Left colon (tissue), 2 donors: ENCODE data around the gene PEX11G. TPM values are rescaled to one million over a fixed set of nuclear protein-coding genes. Genes with fewer than 3 reads are reported as not detected.

Experiments
- ATAC-seq: fragments of 200-7000 bp; cut with Tn5 transposase; one replicate; pipeline ENCODE4 v1.9.1; 2020; ENCODE audit warnings: mild to moderate bottlenecking, moderate library complexity
- DNase-seq, 2 donors: peaks; one replicate each; pipeline ENCODE4 v3.0.0-alpha.2; 2020
- intact Hi-C, 2 donors: fragments of 100-400 bp; cut with DNase I in 1 of 2; cut with micrococcal nuclease in 1 of 2; formaldehyde crosslinking; loops; one replicate each; pipeline versions ENCODE4 v1.11.2 to v1.14.0; 2022; cut with DNase I, micrococcal nuclease
- total RNA-seq, 2 donors: library from RNA; stranded (reverse); fragmentation: NEBNext Ultra II Directional; extraction: Animal tissue kit (Norgen Biotek cat#: 25700); gene quantifications; one replicate each; pipeline ENCODE4 v1.2.1, GENCODE V29; 2021
- donor health status: DM: no; HTN: no; CAD: no.
- donor health status: DM: yes; HTN: yes; CAD: no.

The PEX11G gene
- total RNA-seq, 2 donors from 2014 or later: 9.0 to 10.8 TPM

DNA sequence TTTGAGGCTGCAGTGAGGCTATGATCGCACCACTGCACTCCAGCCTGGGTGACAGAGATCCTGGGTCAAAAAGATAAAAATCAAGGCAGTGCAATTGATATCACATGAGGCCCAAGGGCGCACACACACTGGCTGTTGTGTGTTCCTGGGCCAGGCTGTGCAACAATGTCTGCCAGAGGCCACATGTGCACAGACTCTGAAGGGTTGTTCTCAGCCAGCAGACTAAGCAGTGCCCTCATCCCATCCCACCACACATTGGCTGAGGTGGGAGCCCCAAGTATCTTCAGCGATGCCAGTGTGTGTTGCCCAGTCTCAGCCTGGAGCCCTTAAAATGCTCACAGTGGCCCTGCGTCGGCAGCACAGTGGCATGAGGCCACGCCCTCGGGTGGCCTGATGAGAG, 12.6 kb downstream of the PEX11G start:
- intact Hi-C loops: no loop called here
- DNase-seq (no peak), ATAC-seq (peak; percentile 34)

DNA sequence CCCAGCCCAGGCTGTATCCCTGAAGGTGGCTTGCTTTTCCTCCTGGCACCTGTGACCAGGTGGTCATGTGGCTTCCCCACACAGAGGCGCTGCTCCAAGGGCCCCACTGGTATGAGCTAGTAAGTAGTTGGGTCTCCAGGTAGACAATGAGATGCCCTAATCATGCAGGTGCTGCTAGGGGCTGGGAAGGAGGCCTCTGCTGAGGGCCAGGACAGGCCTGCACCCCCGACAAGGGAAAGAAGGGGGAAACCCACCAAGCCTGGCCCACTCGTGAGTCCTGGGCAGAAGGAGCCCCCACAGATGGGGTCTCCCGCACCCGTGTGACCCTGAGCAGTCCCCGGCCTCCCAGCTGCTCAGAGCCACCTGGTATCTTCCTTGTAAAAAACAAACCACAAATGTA, 13.2 kb downstream of the PEX11G start:
- intact Hi-C loops: no loop called here
- DNase-seq (no peak), ATAC-seq (peak; percentile 3)

DNA sequence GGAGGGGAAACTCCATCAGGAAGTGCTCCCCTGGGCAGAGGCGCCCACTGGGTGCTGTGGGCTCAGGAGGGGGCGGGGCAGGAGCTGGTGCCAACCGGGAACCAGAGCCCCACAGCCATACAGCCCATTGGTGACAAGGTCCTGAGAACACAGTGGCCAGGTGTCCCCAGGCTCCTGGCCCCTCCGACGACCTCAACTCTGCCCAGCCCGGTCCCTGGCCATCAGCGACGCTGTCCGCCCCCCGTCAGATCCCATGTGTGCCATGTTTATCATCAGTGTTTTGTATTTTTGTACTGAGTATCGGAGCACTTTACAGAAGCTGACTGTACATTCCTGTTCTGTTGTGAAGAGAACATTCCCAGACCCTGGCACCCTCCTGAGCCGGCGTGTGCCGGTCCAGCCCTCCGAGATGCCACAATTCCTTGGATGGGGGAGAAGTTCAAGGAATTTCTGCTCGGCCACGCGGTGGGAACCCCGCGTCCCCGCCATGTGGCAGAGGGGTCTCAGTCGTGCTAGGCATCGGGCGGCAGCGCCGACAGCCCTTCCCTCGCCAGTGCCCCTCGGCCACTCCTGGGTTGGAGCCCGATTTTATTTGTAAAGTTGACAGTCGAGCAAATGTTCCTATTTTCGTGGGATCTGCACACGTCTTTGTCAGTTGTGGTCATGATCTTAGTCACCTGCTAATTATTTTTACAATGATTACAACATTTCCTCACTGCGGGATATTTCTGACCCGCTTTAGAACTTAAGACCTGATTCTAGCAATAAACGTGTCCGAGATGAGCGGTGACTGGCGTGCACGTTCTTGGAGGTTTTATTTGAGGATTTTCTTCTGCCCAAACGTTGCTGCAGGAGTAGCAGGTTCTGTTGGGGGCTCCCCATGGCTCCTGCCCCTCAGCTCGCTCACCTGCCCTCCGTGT, 16.9 kb downstream of the PEX11G start:
- intact Hi-C loops: no loop called here
- DNase-seq: no peak
- ATAC-seq: no peak

DNA sequence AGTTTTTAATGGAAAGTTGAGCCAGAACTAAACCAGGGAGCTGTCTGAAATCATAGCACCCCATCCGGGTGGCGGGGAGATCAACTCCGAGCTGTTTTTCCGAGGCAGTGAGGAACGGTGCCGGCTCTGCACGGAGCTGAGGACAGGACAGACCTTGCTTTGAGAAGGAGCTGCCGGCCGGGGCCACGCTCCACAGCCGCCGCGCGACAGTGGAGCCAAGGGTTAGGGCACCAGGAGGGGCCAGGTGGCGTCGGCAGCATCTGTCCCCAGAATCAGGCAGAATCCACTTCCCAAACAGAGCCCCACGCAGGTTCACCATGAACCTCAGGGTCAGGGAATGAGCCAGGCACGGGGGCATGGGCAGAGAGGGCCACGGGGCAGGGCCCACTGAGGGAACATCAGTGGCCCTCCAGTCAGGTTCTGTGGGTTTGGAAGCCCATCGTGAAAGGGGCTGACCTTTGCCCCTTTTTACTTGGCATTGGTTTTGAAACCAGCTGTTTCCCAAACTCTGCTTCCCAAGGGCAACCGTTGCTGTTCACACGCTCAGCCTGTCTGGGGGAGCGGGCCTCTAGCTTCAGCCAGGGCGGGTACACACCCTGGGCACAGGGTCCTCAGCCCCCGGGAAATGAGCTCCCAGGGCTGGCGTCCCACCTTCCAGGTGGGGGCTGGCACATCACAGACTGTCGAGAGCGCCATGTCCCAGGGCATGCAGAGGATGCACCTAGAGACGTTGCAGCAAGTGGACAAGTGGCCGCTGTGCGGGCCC, 18.1 kb downstream of the PEX11G start:
- ATAC-seq (no peak), DNase-seq (no peak)
- intact Hi-C loops: no loop called here

DNA sequence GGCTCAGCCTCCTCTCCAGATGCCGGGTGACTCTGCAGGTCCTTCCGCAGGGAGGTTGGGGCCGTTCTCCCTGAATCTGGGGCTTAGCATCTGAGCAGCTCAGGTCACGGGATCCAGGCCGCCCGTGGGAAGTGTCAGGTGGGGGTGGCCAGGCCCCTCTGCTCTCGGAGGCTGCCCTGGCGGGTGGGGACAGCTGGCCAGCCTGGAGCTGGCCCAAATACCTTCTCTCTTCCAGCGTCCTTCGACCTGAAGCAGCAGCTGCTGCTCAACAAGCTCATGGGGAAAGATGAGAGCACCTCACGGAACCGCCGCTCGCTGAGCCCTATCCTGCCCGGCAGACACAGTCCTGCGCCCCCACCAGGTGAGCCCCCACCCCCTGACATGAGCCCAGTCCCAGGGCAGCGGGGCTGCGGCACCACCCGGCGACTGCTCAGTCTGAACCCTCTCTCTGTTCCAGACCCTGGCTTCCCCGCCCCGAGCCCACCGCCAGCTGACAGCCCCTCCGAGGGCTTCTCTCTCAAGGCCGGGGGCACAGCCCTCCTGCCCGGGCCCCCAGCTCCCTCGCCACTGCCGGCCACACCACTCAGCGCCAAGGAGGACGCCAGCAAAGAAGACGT, 19.1 kb downstream of the PEX11G start:
- intact Hi-C loops: no loop called here
- no peak for DNase-seq
- ATAC-seq: no peak

DNA sequence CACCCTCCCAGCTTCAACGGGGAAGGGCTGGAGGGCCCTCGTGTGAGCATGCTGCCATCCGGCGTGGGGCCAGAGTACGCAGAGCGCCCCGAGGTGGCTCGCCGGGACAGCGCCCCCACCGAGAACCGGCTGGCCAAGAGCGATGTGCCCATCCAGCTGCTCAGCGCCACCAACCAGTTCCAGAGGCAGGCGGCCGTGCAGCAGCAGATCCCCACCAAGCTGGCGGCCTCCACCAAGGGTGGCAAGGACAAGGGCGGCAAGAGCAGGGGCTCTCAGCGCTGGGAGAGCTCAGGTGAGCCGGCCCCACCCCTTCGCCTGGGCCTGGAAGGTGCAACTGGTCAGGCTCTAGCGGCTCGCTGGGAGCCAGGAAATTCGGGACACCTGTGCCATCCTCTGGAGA, 20.0 kb downstream of the PEX11G start:
- intact Hi-C loops: no loop called here
- ATAC-seq: no peak
- no peak for DNase-seq

DNA sequence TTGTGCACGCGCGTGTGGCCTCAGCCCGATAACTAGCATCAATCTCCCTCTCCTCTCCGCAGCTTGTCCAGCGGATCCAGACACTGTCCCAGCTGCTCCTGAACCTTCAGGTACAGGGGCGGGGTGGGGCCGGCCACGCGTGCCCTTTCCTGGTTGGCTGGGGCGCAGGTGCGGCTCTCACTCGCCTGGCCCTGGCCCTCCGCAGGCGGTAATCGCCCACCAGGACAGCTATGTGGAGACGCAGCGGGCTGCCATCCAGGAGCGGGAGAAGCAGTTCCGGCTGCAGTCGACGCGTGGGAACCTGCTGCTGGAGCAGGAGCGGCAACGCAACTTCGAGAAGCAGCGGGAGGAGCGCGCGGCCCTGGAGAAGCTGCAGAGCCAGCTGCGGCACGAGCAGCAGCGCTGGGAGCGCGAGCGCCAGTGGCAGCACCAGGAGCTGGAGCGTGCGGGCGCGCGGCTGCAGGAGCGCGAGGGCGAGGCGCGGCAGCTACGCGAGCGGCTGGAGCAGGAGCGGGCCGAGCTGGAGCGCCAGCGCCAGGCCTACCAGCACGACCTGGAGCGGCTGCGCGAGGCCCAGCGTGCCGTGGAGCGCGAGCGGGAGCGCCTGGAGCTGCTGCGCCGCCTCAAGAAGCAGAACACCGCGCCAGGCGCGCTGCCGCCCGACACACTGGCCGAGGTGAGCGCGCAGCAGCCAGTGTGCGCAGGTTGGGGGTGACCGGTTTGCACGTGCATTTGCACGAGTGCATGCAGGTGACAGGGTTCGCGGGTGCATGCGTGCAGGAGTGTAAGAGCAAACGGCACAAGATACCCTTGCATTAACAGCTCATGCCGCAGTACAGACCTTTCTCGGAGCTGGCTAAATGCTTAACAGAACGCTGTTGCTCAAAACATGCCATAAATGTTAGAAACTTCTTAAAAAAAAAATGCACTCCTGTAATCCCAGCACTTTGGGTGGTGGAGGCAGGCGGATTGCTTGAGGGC, 21.5 kb downstream of the PEX11G start:
- intact Hi-C loops: no loop called here
- DNase-seq (no peak), ATAC-seq (no peak)

DNA sequence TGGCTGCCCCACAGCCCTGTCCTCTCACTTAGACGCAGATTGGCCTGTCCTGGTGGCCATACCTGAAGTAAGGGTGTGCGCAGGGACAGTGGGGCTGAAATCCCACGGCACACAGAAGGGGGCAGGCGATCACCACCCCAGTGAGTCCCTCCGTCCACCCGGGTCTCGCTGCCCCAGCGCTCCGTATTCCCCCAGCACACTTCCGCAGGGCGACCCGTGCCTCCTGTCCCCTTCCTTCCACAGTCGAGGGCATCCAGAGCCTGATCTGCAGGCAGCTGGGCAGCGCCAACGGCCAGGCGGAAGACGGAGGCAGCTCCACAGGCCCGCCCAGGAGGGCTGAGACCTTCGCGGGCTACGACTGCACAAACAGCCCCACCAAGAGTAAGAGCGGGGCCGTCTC, 25.3 kb downstream of the PEX11G start:
- intact Hi-C loops: no loop called here
- ATAC-seq: no peak
- DNase-seq: no peak

DNA sequence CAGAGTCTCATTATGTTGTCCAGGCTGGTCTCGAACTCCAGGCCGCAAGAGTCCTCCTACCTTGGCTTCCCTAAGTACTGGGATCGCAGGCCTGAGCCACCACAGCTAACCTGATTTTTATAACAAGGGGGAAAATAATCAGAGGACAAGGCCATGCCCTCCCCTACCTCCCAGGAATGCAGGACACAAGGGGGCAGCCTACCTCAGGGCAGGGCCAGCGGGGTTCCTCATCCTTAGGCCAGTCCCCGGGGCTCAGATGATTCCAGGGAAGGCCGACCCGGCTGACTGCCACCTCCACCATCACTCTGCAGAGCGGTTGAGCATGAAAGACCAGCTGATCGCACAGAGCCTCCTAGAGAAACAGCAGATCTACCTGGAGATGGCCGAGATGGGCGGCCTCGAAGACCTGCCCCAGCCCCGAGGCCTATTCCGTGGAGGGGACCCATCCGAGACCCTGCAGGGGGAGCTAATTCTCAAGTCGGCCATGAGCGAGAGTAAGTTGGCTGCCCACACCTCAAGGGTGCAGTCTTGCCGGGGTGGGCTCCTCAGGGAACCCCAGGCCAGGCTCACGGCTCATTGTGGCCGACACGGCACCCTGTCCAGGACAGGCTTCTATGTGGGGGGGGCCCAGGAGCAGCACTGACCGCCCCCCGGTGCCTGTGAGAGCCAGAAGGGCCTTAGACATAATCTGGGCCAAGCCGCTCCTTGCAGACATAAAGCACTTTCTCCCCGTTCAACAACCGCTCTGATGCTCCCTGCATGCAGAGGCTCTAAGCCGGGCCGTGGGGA, 26.8 kb downstream of the PEX11G start:
- ATAC-seq: peak; percentile 11
- no peak for DNase-seq
- intact Hi-C loops: no loop called here

DNA sequence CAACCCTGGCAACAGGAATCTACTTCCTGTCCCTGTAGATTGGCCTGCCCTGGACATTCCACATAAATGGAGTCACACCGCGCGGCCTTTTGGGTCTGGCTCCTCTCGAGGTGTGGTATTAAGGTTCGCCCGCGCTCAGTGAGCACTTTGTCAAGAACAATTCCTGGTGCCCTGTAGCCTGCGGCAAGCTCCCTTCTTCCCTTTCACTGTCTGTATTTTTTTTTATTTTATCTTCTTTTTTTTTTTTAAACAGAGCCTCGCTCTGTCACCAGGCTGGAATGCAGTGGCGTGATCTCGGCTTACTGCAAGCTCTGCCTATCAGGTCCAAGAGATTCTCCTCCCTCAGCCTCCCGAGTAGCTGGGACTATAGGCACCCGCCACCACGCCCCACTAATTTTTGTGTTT, 28.3 kb downstream of the PEX11G start:
- intact Hi-C loops: no loop called here
- no peak for DNase-seq
- ATAC-seq: no peak

DNA sequence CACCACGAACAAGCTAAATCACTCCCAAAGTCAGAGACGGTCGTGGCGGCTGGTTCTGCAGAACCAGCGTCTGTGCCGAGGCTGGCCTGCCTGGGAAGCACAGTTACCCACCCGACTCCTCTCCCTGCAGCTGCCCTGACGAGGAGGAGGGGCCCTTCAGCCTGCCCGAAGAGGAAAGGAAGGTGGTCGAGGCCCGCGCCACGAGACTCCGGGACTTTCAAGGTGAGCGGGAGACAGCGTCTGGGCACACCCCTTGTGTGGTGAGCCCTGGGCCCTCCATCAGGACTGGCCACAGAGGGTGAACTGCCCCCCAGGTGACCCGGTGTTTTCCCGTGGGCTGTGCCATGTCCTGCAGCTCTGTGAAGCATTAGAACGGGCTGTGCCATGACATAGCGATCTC, 29.1 kb downstream of the PEX11G start:
- ATAC-seq (no peak), DNase-seq (no peak)
- intact Hi-C loops: no loop called here

DNA sequence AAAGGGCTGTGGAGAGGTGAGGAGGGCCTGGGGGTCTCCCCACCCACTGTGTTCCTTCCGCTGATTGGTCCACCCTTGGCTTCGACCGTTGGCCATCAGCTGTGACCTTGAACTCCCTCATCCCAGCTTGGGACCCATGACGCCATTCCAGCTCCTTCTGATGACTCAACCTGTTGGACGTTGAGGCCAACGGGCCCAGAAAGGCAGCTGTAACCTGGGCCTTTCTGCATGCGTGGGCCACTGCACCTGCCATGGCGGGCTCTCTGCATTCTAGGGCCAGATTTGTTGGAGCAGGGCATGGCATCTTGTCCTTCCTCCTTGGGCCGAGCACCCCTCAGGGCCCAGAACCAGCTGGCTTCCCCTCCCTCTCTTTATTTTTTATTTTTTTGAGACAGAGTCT, 30.2 kb downstream of the PEX11G start:
- no peak for DNase-seq
- ATAC-seq: no peak
- intact Hi-C loops: no loop called here

DNA sequence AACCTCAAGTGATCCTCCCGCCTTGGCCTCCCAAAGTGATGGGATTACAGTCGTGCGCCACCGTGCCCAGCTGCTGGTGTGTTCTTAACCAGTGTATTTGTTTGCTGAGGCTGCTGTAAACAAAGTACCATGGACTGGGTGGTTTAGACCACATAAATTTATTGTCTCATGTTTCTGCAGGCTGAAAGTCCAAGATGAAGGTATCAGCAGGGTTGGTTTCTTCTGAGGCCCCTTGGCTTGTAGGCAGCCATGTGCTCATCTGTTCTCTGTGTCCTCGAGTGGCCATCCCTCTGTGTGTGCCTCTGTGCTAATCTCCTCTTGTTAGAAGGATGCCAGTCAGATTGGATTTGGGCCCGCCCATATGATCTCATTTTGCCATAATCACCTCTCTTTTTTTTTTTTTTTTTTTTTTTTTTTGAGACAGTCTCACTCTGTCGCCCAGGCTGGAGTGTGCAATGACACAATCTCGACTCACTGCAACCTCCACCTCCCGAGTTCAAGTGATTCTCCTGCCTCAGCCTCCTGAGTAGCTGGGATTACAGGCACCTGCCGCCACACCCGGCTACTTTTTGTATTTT, 31.8 kb downstream of the PEX11G start:
- ATAC-seq (peak; percentile 22), DNase-seq (no peak)
- intact Hi-C loops: no loop called here

DNA sequence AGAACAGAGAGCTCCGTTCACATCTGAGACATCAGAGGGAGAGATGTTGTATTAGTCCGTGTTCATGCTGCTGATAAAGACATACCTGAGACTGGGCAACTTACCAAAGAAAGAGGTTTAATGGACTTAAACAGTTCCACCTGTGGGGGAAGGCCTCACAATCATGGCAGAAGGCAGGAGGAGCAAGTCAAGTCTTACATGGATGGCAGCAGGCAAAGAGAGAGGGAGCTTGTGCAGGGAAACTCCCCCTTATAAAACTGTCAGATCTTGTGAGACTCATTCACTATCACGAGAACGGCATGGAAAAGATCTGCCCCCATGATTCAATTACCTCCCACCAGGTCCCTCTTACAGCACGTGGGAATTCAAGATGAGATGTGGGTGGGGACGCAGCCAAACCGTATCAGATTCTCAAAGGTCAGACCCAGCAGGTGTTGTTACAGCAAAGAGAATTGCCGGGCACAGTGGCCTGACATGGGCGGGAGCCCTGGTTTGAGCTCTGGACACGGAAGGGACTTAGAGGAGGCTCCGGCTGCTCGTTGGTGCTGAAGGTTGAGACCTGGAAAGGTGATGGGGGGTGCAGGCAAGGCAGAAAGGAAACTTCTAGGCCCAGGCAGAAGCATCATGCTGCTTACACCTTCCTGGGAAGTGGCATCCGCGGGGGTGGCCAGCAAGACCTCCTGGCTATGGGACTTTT, 33.1 kb downstream of the PEX11G start:
- DNase-seq (no peak), ATAC-seq (no peak)
- intact Hi-C loops: no loop called here

DNA sequence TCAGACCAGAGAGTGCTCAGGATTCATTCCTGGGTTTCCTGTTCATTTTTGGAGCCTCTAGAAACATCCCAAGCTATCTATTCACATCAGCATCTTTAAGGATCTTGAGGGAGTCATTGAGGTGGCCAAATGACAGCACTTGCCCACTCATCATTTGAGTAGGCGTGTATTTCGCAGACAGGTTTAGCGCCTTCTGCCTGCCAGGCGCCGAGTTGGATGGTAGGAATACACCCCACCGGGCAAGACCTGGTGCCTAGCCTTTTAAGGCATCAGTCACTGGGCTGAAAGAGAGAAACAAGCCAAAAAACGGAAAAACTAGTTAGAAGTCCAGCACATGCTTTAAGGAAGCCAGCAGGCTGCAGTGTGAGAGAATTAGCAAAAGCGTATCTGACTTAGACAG, 33.8 kb downstream of the PEX11G start:
- intact Hi-C loops: no loop called here
- no peak for ATAC-seq
- DNase-seq: no peak

DNA sequence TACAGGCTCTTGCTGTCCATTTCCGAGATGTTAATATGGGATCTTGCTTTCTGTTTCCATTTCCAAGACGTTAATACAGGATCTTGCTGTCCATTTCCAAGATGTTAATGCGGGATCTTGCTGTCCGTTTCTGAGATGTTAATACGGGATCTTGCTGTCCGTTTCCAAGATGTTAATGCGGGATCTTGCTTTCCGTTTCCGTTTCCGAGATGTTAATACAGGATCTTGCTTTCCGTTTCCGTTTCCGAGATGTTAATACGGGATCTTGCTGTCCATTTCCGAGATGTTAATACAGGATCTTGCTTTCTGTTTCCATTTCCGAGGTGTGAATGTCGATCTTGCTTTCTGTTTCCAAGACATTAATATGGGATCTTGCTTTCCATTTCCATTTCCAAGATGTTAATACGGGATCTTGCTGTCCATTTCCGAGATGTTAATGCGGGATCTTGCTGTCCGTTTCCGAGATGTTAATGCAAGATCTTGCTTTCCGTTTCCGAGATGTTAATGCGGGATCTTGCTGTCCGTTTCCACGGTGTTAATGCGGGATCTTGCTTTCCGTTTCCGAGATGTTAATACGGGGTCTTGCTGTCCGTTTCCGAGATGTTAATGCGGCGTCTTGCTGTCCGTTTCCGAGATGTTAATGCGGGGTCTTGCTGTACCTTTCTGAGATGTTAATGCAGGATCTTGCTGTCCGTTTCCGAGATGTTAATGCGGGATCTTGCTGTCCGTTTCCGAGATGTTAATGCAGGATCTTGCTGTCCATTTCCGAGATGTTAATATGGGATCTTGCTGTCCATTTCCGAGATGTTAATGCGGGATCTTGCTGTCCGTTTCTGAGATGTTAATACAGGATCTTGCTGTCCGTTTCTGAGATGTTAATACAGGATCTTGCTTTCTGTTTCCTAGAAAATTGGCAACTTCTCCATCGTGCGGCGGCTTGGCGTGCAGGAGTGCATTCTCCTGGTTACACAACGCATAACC, 38.3 kb downstream of the PEX11G start:
- no peak for DNase-seq
- intact Hi-C loops: no loop called here
- ATAC-seq: no peak
